B cell (primary cell): Measurements from ENCODE around the gene DKK2.

ENCODE experiments used
- CTCF ChIP-seq: fragments of 200-600 bp; IDR thresholded peaks from one replicate; pipeline ENCODE4 v1.8.0; 2022; ENCODE audit warnings: antibody characterized with exemption, mild to moderate bottlenecking
- EZH2 ChIP-seq: IDR thresholded peaks from 2 replicates; pipeline ENCODE4 v1.6.1; 2012; ENCODE audit warnings: borderline replicate concordance, low read depth, mild to moderate bottlenecking, moderate library complexity, low read length; ENCODE audit not compliant: insufficient read depth, poor library complexity, severe bottlenecking

- TF ChIP-seq EZH2, result no peak
- no peak for TF ChIP-seq CTCF
Observed at GRCh38 chr4:107034091-107034995, 1.8 kb downstream of the DKK2 start.
